ENCODE data around the gene DIP2C.
A peak's percentile ranks its signal among the peaks of the same experiment; 100 is the strongest.

Gene DIP2C

GRCh38 chr10:666237-667012, 23.0 kb downstream of the DIP2C start:
- Histone ChIP-seq H3K4me3 (ENCODE audit: low read length in 2 of 2) (no peak overlapping the region), H3K36me3 (ENCODE audit: control insufficient read depth in 2 of 2, insufficient read depth in 2 of 2, low read length in 2 of 2) (no peaks in the 10 kb centered on the region), H3K27ac (ENCODE audit: low read length) (no peak overlapping the region), H3K9ac (ENCODE audit: low read length in 2 of 2) (no peak overlapping the region), H3K9me3 (ENCODE audit: control insufficient read depth in 2 of 2, low read length in 2 of 2) (no peaks in the 10 kb centered on the region), H3K27me3 (ENCODE audit: control insufficient read depth in 1 of 2, insufficient read depth in 2 of 2, low read length in 2 of 2) (no peaks in the 10 kb centered on the region), H3K4me1 (ENCODE audit: control insufficient read depth, insufficient read depth, low read length) (peaks cover 41% of the 10 kb centered on the region)

- no peak overlapping the region for H3K27ac ChIP-seq (ENCODE audit: low read length)
- H3K9me3 ChIP-seq (ENCODE audit: control insufficient read depth in 2 of 2, low read length in 2 of 2), result no peaks in the 10 kb centered on the region
- no peaks in the 10 kb centered on the region for H3K27me3 ChIP-seq (ENCODE audit: control insufficient read depth in 1 of 2, insufficient read depth in 2 of 2, low read length in 2 of 2)
- H3K4me3 ChIP-seq (ENCODE audit: low read length in 2 of 2), result no peak overlapping the region
- H3K4me1 ChIP-seq (ENCODE audit: control insufficient read depth, insufficient read depth, low read length), result peaks cover 49% of the 10 kb centered on the region
- no peaks in the 10 kb centered on the region for H3K36me3 ChIP-seq (ENCODE audit: control insufficient read depth in 2 of 2, insufficient read depth in 2 of 2, low read length in 2 of 2)
- H3K9ac ChIP-seq (ENCODE audit: low read length in 2 of 2), result peak overlapping the region in 1 of 2 donors; percentile 1
Measured at GRCh38 chr10:665579-666091, 23.8 kb downstream of the DIP2C start.

- no peak overlapping the region for H3K27ac ChIP-seq (ENCODE audit: low read length)
- H3K36me3 ChIP-seq (ENCODE audit: control insufficient read depth in 2 of 2, insufficient read depth in 2 of 2, low read length in 2 of 2), result no peaks in the 10 kb centered on the region
- H3K27me3 ChIP-seq (ENCODE audit: control insufficient read depth in 1 of 2, insufficient read depth in 2 of 2, low read length in 2 of 2), result no peaks in the 10 kb centered on the region
- H3K9me3 ChIP-seq (ENCODE audit: control insufficient read depth in 2 of 2, low read length in 2 of 2), result no peaks in the 10 kb centered on the region
- H3K4me3 ChIP-seq (ENCODE audit: low read length in 2 of 2), result no peak overlapping the region
- peaks cover 49% of the 10 kb centered on the region for H3K4me1 ChIP-seq (ENCODE audit: control insufficient read depth, insufficient read depth, low read length)
- no peak overlapping the region for H3K9ac ChIP-seq (ENCODE audit: low read length in 2 of 2)
Measured at GRCh38 chr10:664893-665292, 24.6 kb downstream of the DIP2C start.

- H3K4me1 ChIP-seq (ENCODE audit: control insufficient read depth, insufficient read depth, low read length), result peaks cover 52% of the 10 kb centered on the region
- H3K9me3 ChIP-seq (ENCODE audit: control insufficient read depth in 2 of 2, low read length in 2 of 2), result no peaks in the 10 kb centered on the region
- H3K4me3 ChIP-seq (ENCODE audit: low read length in 2 of 2), result no peak overlapping the region
- H3K27me3 ChIP-seq (ENCODE audit: control insufficient read depth in 1 of 2, insufficient read depth in 2 of 2, low read length in 2 of 2), result no peaks in the 10 kb centered on the region
- no peaks in the 10 kb centered on the region for H3K36me3 ChIP-seq (ENCODE audit: control insufficient read depth in 2 of 2, insufficient read depth in 2 of 2, low read length in 2 of 2)
- peak overlapping the region; percentile 60 for H3K27ac ChIP-seq (ENCODE audit: low read length)
- H3K9ac ChIP-seq (ENCODE audit: low read length in 2 of 2), result no peak overlapping the region
Measured at GRCh38 chr10:664301-664700, 25.2 kb downstream of the DIP2C start.

GRCh38 chr10:663831-664251, 25.6 kb downstream of the DIP2C start:
- Histone ChIP-seq H3K9me3 (ENCODE audit: control insufficient read depth in 2 of 2, low read length in 2 of 2) (no peaks in the 10 kb centered on the region), H3K4me1 (ENCODE audit: control insufficient read depth, insufficient read depth, low read length) (peaks cover 54% of the 10 kb centered on the region), H3K9ac (ENCODE audit: low read length in 2 of 2) (peak overlapping the region in 1 of 2 donors; percentile 30), H3K4me3 (ENCODE audit: low read length in 2 of 2) (peak overlapping the region in 1 of 2 donors; percentile 9), H3K27ac (ENCODE audit: low read length) (peak overlapping the region; percentile 60), H3K36me3 (ENCODE audit: control insufficient read depth in 2 of 2, insufficient read depth in 2 of 2, low read length in 2 of 2) (no peaks in the 10 kb centered on the region), H3K27me3 (ENCODE audit: control insufficient read depth in 1 of 2, insufficient read depth in 2 of 2, low read length in 2 of 2) (no peaks in the 10 kb centered on the region)

GRCh38 chr10:663466-663751, 26.1 kb downstream of the DIP2C start:
- peak overlapping the region in 1 of 2 donors; percentile 21 for H3K9ac ChIP-seq (ENCODE audit: low read length in 2 of 2)
- H3K4me1 ChIP-seq (ENCODE audit: control insufficient read depth, insufficient read depth, low read length), result peaks cover 55% of the 10 kb centered on the region
- H3K36me3 ChIP-seq (ENCODE audit: control insufficient read depth in 2 of 2, insufficient read depth in 2 of 2, low read length in 2 of 2), result no peaks in the 10 kb centered on the region
- H3K9me3 ChIP-seq (ENCODE audit: control insufficient read depth in 2 of 2, low read length in 2 of 2), result no peaks in the 10 kb centered on the region
- H3K27ac ChIP-seq (ENCODE audit: low read length), result peak overlapping the region; percentile 60
- no peaks in the 10 kb centered on the region for H3K27me3 ChIP-seq (ENCODE audit: control insufficient read depth in 1 of 2, insufficient read depth in 2 of 2, low read length in 2 of 2)
- peak overlapping the region in 1 of 2 donors; percentile 35 for H3K4me3 ChIP-seq (ENCODE audit: low read length in 2 of 2)

- H3K9ac ChIP-seq (ENCODE audit: low read length in 2 of 2), result peak overlapping the region in 1 of 2 donors; percentile 2
- peak overlapping the region in 1 of 2 donors; percentile 35 for H3K4me3 ChIP-seq (ENCODE audit: low read length in 2 of 2)
- peaks cover 60% of the 10 kb centered on the region for H3K4me1 ChIP-seq (ENCODE audit: control insufficient read depth, insufficient read depth, low read length)
- peak overlapping the region; percentile 60 for H3K27ac ChIP-seq (ENCODE audit: low read length)
- no peaks in the 10 kb centered on the region for H3K27me3 ChIP-seq (ENCODE audit: control insufficient read depth in 1 of 2, insufficient read depth in 2 of 2, low read length in 2 of 2)
- H3K36me3 ChIP-seq (ENCODE audit: control insufficient read depth in 2 of 2, insufficient read depth in 2 of 2, low read length in 2 of 2), result no peaks in the 10 kb centered on the region
- H3K9me3 ChIP-seq (ENCODE audit: control insufficient read depth in 2 of 2, low read length in 2 of 2), result no peaks in the 10 kb centered on the region
Measured at GRCh38 chr10:662686-663465, 26.6 kb downstream of the DIP2C start.

GRCh38 chr10:662223-662605, 27.3 kb downstream of the DIP2C start:
- H3K9me3 ChIP-seq (ENCODE audit: control insufficient read depth in 2 of 2, low read length in 2 of 2), result no peaks in the 10 kb centered on the region
- H3K27ac ChIP-seq (ENCODE audit: low read length), result peak overlapping the region; percentile 43
- H3K36me3 ChIP-seq (ENCODE audit: control insufficient read depth in 2 of 2, insufficient read depth in 2 of 2, low read length in 2 of 2), result no peaks in the 10 kb centered on the region
- peaks cover 58% of the 10 kb centered on the region for H3K4me1 ChIP-seq (ENCODE audit: control insufficient read depth, insufficient read depth, low read length)
- no peak overlapping the region for H3K9ac ChIP-seq (ENCODE audit: low read length in 2 of 2)
- no peak overlapping the region for H3K4me3 ChIP-seq (ENCODE audit: low read length in 2 of 2)
- H3K27me3 ChIP-seq (ENCODE audit: control insufficient read depth in 1 of 2, insufficient read depth in 2 of 2, low read length in 2 of 2), result no peaks in the 10 kb centered on the region

- Histone ChIP-seq H3K4me1 (ENCODE audit: control insufficient read depth, insufficient read depth, low read length) (peaks cover 55% of the 10 kb centered on the region), H3K27ac (ENCODE audit: low read length) (peak overlapping the region; percentile 43), H3K9ac (ENCODE audit: low read length in 2 of 2) (no peak overlapping the region), H3K9me3 (ENCODE audit: control insufficient read depth in 2 of 2, low read length in 2 of 2) (no peaks in the 10 kb centered on the region), H3K27me3 (ENCODE audit: control insufficient read depth in 1 of 2, insufficient read depth in 2 of 2, low read length in 2 of 2) (no peaks in the 10 kb centered on the region), H3K36me3 (ENCODE audit: control insufficient read depth in 2 of 2, insufficient read depth in 2 of 2, low read length in 2 of 2) (no peaks in the 10 kb centered on the region), H3K4me3 (ENCODE audit: low read length in 2 of 2) (no peak overlapping the region)
Measured at GRCh38 chr10:661597-662222, 27.8 kb downstream of the DIP2C start.

- Histone ChIP-seq H3K9me3 (ENCODE audit: control insufficient read depth in 2 of 2, low read length in 2 of 2) (no peaks in the 10 kb centered on the region), H3K27me3 (ENCODE audit: control insufficient read depth in 1 of 2, insufficient read depth in 2 of 2, low read length in 2 of 2) (no peaks in the 10 kb centered on the region), H3K4me1 (ENCODE audit: control insufficient read depth, insufficient read depth, low read length) (peaks cover 55% of the 10 kb centered on the region), H3K27ac (ENCODE audit: low read length) (peak overlapping the region; percentile 43), H3K9ac (ENCODE audit: low read length in 2 of 2) (peak overlapping the region in 1 of 2 donors; percentile 47), H3K36me3 (ENCODE audit: control insufficient read depth in 2 of 2, insufficient read depth in 2 of 2, low read length in 2 of 2) (no peaks in the 10 kb centered on the region), H3K4me3 (ENCODE audit: low read length in 2 of 2) (peak overlapping the region; percentile 5 to 29)
Measured at GRCh38 chr10:660970-661596, 28.4 kb downstream of the DIP2C start.
